Neural crest cell (in vitro differentiated cells): ENCODE data around the gene MAP3K2. TPM values are rescaled to one million over a fixed set of nuclear protein-coding genes. Genes with fewer than 3 reads are reported as not detected.
"Not testable (repeated sequence)": the region's sequence is repeated elsewhere in the genome, so short reads cannot be mapped to it uniquely, and the experiment has no call there.

ENCODE experiments used
- DNase-seq: peaks from one replicate; pipeline ENCODE4 v3.0.0; 2021; ENCODE audit warnings: low read depth, mixed read lengths, low spot score
- H3K27ac Mint-ChIP-seq: one replicate; pipeline ENCODE4 v1.8.0; 2021; ENCODE audit warnings: mild to moderate bottlenecking, mixed read lengths; ENCODE audit not compliant: unreplicated experiment
- H3K27me3 Mint-ChIP-seq: 2 replicates; pipeline ENCODE4 v1.8.0; 2021; ENCODE audit warnings: low read depth, mild to moderate bottlenecking, mixed read lengths
- H3K36me3 Mint-ChIP-seq: 2 replicates; pipeline ENCODE4 v1.8.0; 2021; ENCODE audit warnings: low read depth, mild to moderate bottlenecking, mixed read lengths
- H3K4me1 Mint-ChIP-seq: 2 replicates; pipeline ENCODE4 v1.8.0; 2021; ENCODE audit warnings: mixed read lengths
- H3K4me3 Mint-ChIP-seq: one replicate; pipeline ENCODE4 v1.8.0; 2021; ENCODE audit warnings: mild to moderate bottlenecking, mixed read lengths
- H3K9me3 Mint-ChIP-seq: 2 replicates; pipeline ENCODE4 v1.8.0; 2021; ENCODE audit warnings: mixed read lengths
- CTCF ChIP-seq: fragments of 200-600 bp; sonication (generic); conservative IDR thresholded peaks from 2 replicates; pipeline ENCODE4 v1.5.0; 2021; ENCODE audit warnings: antibody characterized with exemption, mild to moderate bottlenecking
- total RNA-seq: library from RNA; stranded (reverse); gene quantifications from 2 replicates; pipeline ENCODE4 v1.2.1, GENCODE V29; 2021

The MAP3K2 gene
- total RNA-seq, 1 donor from 2014 or later = 35.1 TPM

GRCh38 chr2:127357591-127357990 is 30.2 kb downstream of the MAP3K2 start:
- H3K9me3 Mint-ChIP-seq = peaks cover 3% of the 10 kb centered on the region
- TF ChIP-seq CTCF = no peak
- H3K36me3 Mint-ChIP-seq = peaks cover 13% of the 10 kb centered on the region
- H3K4me3 Mint-ChIP-seq = no peak overlapping the region
- no peak overlapping the region for H3K27ac Mint-ChIP-seq
- no peak for DNase-seq
- no peaks in the 10 kb centered on the region for H3K27me3 Mint-ChIP-seq
- peaks cover 9% of the 10 kb centered on the region for H3K4me1 Mint-ChIP-seq

GRCh38 chr2:127356531-127356930 is 31.2 kb downstream of the MAP3K2 start:
- H3K4me1 Mint-ChIP-seq = peaks cover 6% of the 10 kb centered on the region
- H3K36me3 Mint-ChIP-seq = peaks cover 16% of the 10 kb centered on the region
- H3K4me3 Mint-ChIP-seq = no peak overlapping the region
- TF ChIP-seq CTCF = no peak
- DNase-seq = no peak
- no peaks in the 10 kb centered on the region for H3K27me3 Mint-ChIP-seq
- peaks cover 3% of the 10 kb centered on the region for H3K9me3 Mint-ChIP-seq
- no peak overlapping the region for H3K27ac Mint-ChIP-seq

GRCh38 chr2:127355407-127356008 is 32.3 kb downstream of the MAP3K2 start:
- no peak for DNase-seq
- Mint-ChIP-seq H3K4me1 (peaks cover 6% of the 10 kb centered on the region), H3K4me3 (no peak overlapping the region), H3K36me3 (peaks cover 16% of the 10 kb centered on the region), H3K27ac (no peak overlapping the region), H3K9me3 (peaks cover 3% of the 10 kb centered on the region), H3K27me3 (no peaks in the 10 kb centered on the region)
- peak; percentile 66 for TF ChIP-seq CTCF

GRCh38 chr2:127353873-127354676 is 33.7 kb downstream of the MAP3K2 start:
- not testable (repeated sequence) for H3K27me3 Mint-ChIP-seq, DNase-seq, H3K4me3 Mint-ChIP-seq

GRCh38 chr2:127353223-127353622 is 34.6 kb downstream of the MAP3K2 start:
- DNase-seq = not testable (repeated sequence)

More at GRCh38 chr2:127353873-127354676, 33.7 kb downstream of the MAP3K2 start:
- H3K27ac Mint-ChIP-seq, H3K4me1 Mint-ChIP-seq, H3K9me3 Mint-ChIP-seq: not testable (repeated sequence)
- H3K36me3 Mint-ChIP-seq = peaks cover 19% of the 10 kb centered on the region

GRCh38 chr2:127351603-127352002 is 36.2 kb downstream of the MAP3K2 start:
- TF ChIP-seq CTCF = no peak
- Mint-ChIP-seq H3K4me3 (no peak overlapping the region), H3K4me1 (peaks cover 6% of the 10 kb centered on the region), H3K9me3 (peaks cover 3% of the 10 kb centered on the region), H3K36me3 (peaks cover 20% of the 10 kb centered on the region), H3K27ac (no peak overlapping the region), H3K27me3 (no peaks in the 10 kb centered on the region)
- no peak for DNase-seq

More at GRCh38 chr2:127353223-127353622, 34.6 kb downstream of the MAP3K2 start:
- H3K27ac Mint-ChIP-seq, H3K9me3 Mint-ChIP-seq, H3K4me3 Mint-ChIP-seq, H3K4me1 Mint-ChIP-seq, H3K27me3 Mint-ChIP-seq: not testable (repeated sequence)
- H3K36me3 Mint-ChIP-seq = peaks cover 19% of the 10 kb centered on the region
